Left lung (tissue), 10 donors: ENCODE measurements around the gene TTLL10. TPM values are rescaled to one million over a fixed set of nuclear protein-coding genes. Genes with fewer than 3 reads are reported as not detected.
"Not testable (repeated sequence)": the region's sequence is repeated elsewhere in the genome, so short reads cannot be mapped to it uniquely, and the experiment has no call there.

Experiments
- ATAC-seq: fragments of 200-7000 bp; cut with Tn5 transposase; one replicate; pipeline ENCODE4 v1.9.1; 2020; ENCODE audit warnings: moderate library complexity
- DNase-seq, 4 donors: peaks; one replicate each; pipeline ENCODE4 v3.0.0-alpha.2; 2013 to 2020
- H3K27ac ChIP-seq, 2 donors: fragments of 200-600 bp; sonication (generic) in 1 of 2; one replicate each; pipeline versions ENCODE4 v1.5.0 to v1.8.0; 2020 to 2021
- H3K27me3 ChIP-seq, 2 donors: fragments of 200-600 bp; sonication (generic) in 1 of 2; one replicate each; pipeline versions ENCODE4 v1.5.0 to v1.8.0; 2020 to 2021
- H3K36me3 ChIP-seq, 2 donors: fragments of 200-600 bp; sonication (generic) in 1 of 2; one replicate each; pipeline versions ENCODE4 v1.5.0 to v1.8.0; 2020 to 2021
- H3K4me1 ChIP-seq, 2 donors: fragments of 200-600 bp; one replicate each; pipeline ENCODE4 v1.8.0; 2021
- H3K4me3 ChIP-seq, 2 donors: fragments of 200-600 bp; sonication (generic) in 1 of 2; one replicate each; pipeline versions ENCODE4 v1.5.0 to v1.8.0; 2020 to 2021; ENCODE audit warnings: mild to moderate bottlenecking in 1 of 2
- H3K9me3 ChIP-seq, 2 donors: fragments of 200-600 bp; sonication (generic) in 1 of 2; one replicate each; pipeline versions ENCODE4 v1.5.0 to v1.8.0; 2020 to 2021
- CTCF ChIP-seq, 2 donors: fragments of 200-600 bp; sonication (generic) in 1 of 2; IDR thresholded peaks; one replicate each; pipeline versions ENCODE4 v1.5.0 to v1.8.0; 2021; ENCODE audit warnings: antibody characterized with exemption in 2 of 2
- intact Hi-C, 2 donors: fragments of 100-400 bp; cut with DNase I; formaldehyde crosslinking; loops; one replicate each; pipeline versions ENCODE4 v1.11.2 to v1.14.2; 2022
- polyA plus RNA-seq, 6 donors: library from polyadenylated mRNA; unstranded; fragments of 120-200 nt; gene quantifications; one replicate each; pipeline ENCODE4 v1.2.1, GENCODE V29; 2013; ENCODE audit not compliant: insufficient read length in 6 of 6
- total RNA-seq, 2 donors: library from RNA; stranded (reverse); fragmentation: NEBNext Ultra II Directional; extraction: Animal tissue kit (Norgen Biotek cat#: 25700); gene quantifications; one replicate each; pipeline ENCODE4 v1.2.1, GENCODE V29; 2021
- donor health status: DM: no; HTN: yes; CAD: no.
- donor health status: DM: no; HTN: no; CAD: no.

TTLL10 gene
- total and polyA plus RNA-seq, 8 donors = 0.17 to 4.6 (median 1.7) TPM

GRCh38 chr1:1136547-1137230, 37.0 kb upstream of the TTLL10 start:
- H3K9me3 ChIP-seq = no peaks in the 10 kb centered on the region
- ATAC-seq (peak; percentile 75), DNase-seq (peak in 1 of 4 donors; percentile 78)
- intact Hi-C loops = no loop called here
- peak overlapping the region in 1 of 2 donors; percentile 26 for H3K4me3 ChIP-seq
- H3K4me1 ChIP-seq = peaks cover 0 to 14% of the 10 kb centered on the region in 2 donors
- no peak for TF ChIP-seq CTCF (IDR thresholded peaks at IDR 0.05)
- H3K27me3 ChIP-seq = peaks cover 14 to 41% of the 10 kb centered on the region in 2 donors
- no peak overlapping the region for H3K27ac ChIP-seq
- H3K36me3 ChIP-seq = no peaks in the 10 kb centered on the region

DNA sequence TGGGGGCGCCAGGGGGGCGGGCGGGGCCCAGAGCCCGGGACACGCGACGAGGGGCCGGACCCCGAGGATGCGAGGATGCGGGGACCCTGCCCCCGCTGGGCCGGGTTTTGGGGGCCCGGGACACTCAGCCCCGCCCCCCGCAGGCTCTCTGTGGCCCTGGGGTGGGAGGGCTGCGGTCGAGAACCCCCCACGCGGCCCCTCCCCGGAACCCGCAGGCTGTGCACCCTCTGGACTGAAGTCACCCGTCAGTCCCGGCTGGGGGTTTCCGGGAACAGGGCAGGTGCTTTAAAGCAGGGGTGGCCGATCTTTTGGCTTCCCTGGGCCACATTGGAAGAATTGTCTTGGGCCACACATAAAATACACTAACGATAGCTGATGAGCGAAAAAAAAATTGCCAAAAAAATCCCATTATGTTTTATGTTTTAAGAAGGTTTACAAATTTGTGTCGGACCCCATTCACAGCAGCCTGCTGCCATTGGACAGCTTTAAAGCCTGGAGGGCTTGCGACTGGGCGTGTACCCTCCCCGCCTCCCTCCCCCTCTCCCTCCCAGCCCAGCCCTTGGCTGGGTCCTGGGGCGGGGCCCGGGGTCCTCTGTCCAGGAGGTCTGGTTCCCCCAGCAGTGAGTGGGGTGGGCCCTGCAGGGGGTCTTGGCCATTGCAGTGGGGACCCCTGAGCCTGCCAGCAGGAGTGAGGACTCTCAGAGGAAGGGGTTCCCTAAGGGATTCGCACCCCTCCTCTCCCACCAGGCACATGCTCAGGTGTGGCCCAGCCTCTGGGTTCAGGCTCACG, 36.2 kb upstream of the TTLL10 start:
- H3K27ac ChIP-seq = no peak overlapping the region
- H3K36me3 ChIP-seq = no peaks in the 10 kb centered on the region
- intact Hi-C loops = no loop called here
- peaks cover 14 to 48% of the 10 kb centered on the region in 2 donors for H3K27me3 ChIP-seq
- no peaks in the 10 kb centered on the region for H3K9me3 ChIP-seq
- H3K4me1 ChIP-seq = peaks cover 0 to 14% of the 10 kb centered on the region in 2 donors
- TF ChIP-seq CTCF (IDR thresholded peaks at IDR 0.05) = no peak
- peak overlapping the region in 1 of 2 donors; percentile 26 for H3K4me3 ChIP-seq
- no peak for DNase-seq
- ATAC-seq = peak; percentile 43

DNA sequence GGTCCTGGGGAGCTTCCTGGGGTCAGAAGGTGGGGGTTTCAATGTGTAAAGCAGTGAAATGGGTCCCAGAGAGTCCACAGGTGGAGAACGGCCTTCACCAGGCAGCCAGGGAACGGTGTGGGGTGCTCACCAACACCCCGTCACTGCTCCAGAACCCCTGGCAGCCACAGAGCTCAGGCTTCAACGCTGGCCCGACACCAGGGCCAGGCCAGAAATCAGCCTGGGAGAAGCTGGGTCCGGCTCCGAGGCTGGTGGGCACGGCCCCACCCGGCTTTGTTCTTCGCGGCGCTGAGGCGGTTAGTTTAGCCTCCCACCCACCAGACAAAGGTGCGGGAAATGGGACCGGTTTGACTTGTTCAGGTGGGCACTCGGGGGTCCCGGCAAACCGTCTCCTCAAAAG, 33.0 kb upstream of the TTLL10 start:
- DNase-seq (no peak), ATAC-seq (no peak)
- intact Hi-C loops = no loop called here
- Histone ChIP-seq H3K36me3 (no peaks in the 10 kb centered on the region), H3K9me3 (no peaks in the 10 kb centered on the region), H3K4me1 (peaks cover 0 to 28% of the 10 kb centered on the region in 2 donors), H3K27ac (no peak overlapping the region), H3K27me3 (peaks cover 14 to 71% of the 10 kb centered on the region in 2 donors), H3K4me3 (no peak overlapping the region)
- no peak for TF ChIP-seq CTCF (IDR thresholded peaks at IDR 0.05)

- TF ChIP-seq CTCF (IDR thresholded peaks at IDR 0.05) = no peak
- H3K4me1 ChIP-seq = peaks cover 0 to 28% of the 10 kb centered on the region in 2 donors
- no peak overlapping the region for H3K4me3 ChIP-seq
- no peaks in the 10 kb centered on the region for H3K36me3 ChIP-seq
- intact Hi-C loops = no loop called here
- peaks cover 14 to 68% of the 10 kb centered on the region in 2 donors for H3K27me3 ChIP-seq
- no peaks in the 10 kb centered on the region for H3K9me3 ChIP-seq
- ATAC-seq (no peak), DNase-seq (no peak)
- no peak overlapping the region for H3K27ac ChIP-seq
Measured at GRCh38 chr1:1141244-1141910, 32.3 kb upstream of the TTLL10 start.

DNA sequence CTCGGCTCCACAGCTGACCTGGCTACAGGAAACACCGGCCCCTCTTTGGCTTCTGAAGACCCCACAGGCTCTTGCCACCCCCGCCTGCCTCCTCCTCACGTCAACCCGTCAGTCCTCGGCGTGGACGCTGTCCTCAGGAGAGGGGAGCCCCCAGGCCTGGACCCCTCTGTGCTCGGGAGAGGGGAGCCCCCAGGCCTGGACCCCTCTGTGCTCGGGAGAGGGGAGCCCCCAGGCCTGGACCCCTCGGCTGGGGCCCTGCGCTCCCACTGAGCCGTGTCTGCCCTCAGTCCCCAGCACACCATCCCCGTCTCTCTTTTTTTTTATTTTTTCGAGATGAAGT, 31.8 kb upstream of the TTLL10 start:
- no peaks in the 10 kb centered on the region for H3K36me3 ChIP-seq
- H3K27ac ChIP-seq = no peak overlapping the region
- DNase-seq (no peak), ATAC-seq (no peak)
- intact Hi-C loops = no loop called here
- no peaks in the 10 kb centered on the region for H3K9me3 ChIP-seq
- peaks cover 12 to 63% of the 10 kb centered on the region in 2 donors for H3K27me3 ChIP-seq
- peaks cover 0 to 23% of the 10 kb centered on the region in 2 donors for H3K4me1 ChIP-seq
- no peak overlapping the region for H3K4me3 ChIP-seq
- TF ChIP-seq CTCF (IDR thresholded peaks at IDR 0.05) = no peak

GRCh38 chr1:1142352-1142751, 31.3 kb upstream of the TTLL10 start:
- H3K27ac ChIP-seq, DNase-seq, H3K36me3 ChIP-seq, H3K9me3 ChIP-seq, intact Hi-C loops, ATAC-seq, H3K4me3 ChIP-seq: not testable (repeated sequence)
- peaks cover 0 to 18% of the 10 kb centered on the region in 2 donors for H3K4me1 ChIP-seq
- H3K27me3 ChIP-seq = peaks cover 7 to 58% of the 10 kb centered on the region in 2 donors
